Spleen (tissue), 7 donors: ENCODE data around the gene FTSJ1.

Experiments
- POLR2A ChIP-seq, 3 donors: fragments of 450-650 bp; IDR thresholded peaks; one replicate each; pipeline ENCODE4 v1.5.1; 2017; ENCODE audit warnings: antibody characterized with exemption in 3 of 3, mild to moderate bottlenecking in 1 of 3
- TF ChIP-seq, protein P1 (sequence below), 11 experiments: fragments of 200-600 bp in 7 of 11; fragments of 450-650 bp in 4 of 11; sonication (generic) in 4 of 11; IDR thresholded peaks in 8 of 11; conservative IDR thresholded peaks in 3 of 11; 1 replicate in 7 of 11; 2 replicates in 4 of 11; pipeline versions ENCODE4 v1.4.0 to v1.8.0; 2016 to 2021; ENCODE audit warnings: antibody characterized with exemption in 11 of 11, inconsistent platforms in 4 of 11, mild to moderate bottlenecking in 1 of 11
- donor health status: DM: no; HTN: no; CAD: no; lungs with moderate emphysema.
- donor health status: DM: no; HTN: no; CAD: no.
- donor health status: DM: no; HTN: no; CAD: no.

DNA sequence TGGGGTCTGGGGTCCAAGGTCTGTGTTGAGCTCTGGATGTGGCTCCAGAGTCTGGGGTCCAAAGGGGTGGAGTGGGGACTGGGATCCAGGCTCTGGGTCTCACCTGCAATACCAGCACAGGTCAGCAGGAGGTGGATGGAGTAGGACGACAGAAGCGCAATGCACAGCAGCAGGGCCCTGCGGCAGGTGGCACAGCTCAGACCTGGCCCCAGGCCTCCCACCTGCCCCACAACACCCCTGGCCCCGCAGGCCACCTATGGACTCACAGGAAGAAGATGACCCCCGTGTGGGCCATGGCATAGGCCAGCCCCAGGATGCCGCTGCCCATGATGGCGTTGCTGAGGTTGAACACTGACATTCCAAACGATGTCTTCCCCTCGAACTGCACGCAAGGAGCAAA is 9.3 kb upstream of the FTSJ1 start:
- TF ChIP-seq, protein P1, sequence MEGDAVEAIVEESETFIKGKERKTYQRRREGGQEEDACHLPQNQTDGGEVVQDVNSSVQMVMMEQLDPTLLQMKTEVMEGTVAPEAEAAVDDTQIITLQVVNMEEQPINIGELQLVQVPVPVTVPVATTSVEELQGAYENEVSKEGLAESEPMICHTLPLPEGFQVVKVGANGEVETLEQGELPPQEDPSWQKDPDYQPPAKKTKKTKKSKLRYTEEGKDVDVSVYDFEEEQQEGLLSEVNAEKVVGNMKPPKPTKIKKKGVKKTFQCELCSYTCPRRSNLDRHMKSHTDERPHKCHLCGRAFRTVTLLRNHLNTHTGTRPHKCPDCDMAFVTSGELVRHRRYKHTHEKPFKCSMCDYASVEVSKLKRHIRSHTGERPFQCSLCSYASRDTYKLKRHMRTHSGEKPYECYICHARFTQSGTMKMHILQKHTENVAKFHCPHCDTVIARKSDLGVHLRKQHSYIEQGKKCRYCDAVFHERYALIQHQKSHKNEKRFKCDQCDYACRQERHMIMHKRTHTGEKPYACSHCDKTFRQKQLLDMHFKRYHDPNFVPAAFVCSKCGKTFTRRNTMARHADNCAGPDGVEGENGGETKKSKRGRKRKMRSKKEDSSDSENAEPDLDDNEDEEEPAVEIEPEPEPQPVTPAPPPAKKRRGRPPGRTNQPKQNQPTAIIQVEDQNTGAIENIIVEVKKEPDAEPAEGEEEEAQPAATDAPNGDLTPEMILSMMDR (IDR thresholded peaks at IDR 0.05 in 8 of 11, conservative IDR thresholded peaks at IDR 0.05 in 3 of 11), result no peak
- TF ChIP-seq POLR2A (IDR thresholded peaks at IDR 0.05), result no peak
